Muscle of arm (tissue), 12 donors: ENCODE measurements around the gene MYO1G. TPM values are rescaled to one million over a fixed set of nuclear protein-coding genes. Genes with fewer than 3 reads are reported as not detected.
A peak's percentile ranks its signal among the peaks of the same experiment; 100 is the strongest.

ENCODE experiments used
- DNase-seq: peaks from one replicate; pipeline ENCODE4 v3.0.0-alpha.2; 2013
- polyA plus RNA-seq, 12 donors: library from polyadenylated mRNA; unstranded; fragments of 120-200 nt; gene quantifications; one replicate each; pipeline ENCODE4 v1.2.1, GENCODE V29; 2013; ENCODE audit not compliant: insufficient read length in 12 of 12

MYO1G gene
- polyA plus RNA-seq, 12 donors = 0.35 to 5.5 (median 0.59) TPM; not detected in 2

DNA sequence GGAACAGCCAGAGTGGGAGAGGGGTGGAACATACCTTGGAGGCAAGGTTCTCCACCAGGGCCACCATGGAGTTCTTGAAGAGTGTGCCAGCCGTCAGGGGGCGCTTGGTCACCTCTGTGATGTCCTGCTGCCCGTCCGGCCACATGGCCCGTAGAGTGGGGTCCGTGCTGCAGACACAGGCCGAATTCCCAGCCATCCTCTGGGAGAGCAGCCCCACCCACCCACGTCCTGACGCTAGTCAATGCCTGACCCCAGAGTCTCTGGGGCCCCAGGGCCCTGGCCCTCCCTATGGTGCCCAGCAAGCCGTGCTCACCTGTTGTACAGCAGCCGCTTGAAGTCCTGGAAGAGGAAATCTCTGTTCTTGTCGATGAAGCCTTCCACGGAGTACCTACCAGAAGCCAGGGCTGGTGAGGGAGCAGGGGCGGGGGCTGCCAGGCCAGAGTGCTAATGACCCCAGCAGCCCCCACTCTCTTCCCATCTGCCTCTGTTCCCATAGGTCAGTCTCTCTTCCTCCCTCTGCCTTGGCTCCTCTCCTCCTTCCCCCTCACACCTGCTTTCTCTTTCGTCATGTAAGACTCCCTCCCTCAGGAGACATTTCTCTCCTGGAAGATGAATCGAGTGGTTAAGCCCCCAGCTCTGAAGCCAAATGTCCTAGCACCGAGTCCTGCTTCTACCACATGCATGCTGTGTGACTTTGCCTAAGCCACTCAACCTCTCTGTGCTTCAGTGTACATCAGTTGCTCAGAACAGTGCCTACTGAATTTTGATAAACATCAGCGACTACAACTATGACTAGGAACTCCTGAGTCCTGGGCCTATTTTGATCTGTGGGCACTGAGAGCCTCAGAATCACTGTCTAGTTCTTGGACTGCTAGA, 11.0 kb downstream of the MYO1G start:
- no peak for DNase-seq

DNA sequence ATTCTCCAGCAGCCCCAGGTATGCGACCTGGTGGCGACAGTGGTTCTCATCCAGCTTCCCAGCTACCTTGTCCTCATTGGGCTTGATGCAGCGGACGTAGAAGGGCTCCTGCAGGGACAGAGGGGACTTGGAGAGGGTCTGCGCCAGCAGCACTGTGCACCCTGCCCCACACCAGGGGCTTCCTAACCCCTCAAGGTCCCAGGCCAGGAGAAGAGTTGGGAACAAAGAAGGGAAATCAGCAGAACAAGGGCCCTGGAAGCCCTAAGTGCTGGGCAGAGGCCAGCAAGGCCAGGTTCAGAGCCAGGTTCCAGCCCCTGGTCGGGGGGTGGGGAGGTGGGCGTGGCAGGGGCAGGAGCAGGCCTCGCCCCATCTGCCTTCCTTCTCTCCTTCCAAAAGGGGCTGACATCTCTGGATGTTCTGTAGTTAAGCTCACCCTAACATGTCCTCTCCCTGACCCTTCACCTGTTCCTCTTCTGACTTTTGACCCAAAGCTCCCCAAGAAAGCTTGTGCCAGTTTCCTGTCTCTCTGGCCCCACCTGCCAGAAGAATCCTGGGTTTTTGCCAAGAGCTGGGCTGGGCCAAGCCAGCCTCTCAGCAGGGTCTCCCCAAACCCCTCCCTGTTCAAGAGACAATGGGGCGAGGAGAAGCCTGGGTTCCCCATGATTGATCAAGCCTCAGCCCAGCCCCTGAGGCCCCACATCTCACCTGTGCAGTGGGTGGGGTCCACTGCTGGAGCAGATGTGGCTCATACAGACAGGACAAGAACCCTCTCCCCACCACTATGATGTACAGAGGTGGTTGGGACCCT, 11.9 kb downstream of the MYO1G start:
- no peak for DNase-seq

DNA sequence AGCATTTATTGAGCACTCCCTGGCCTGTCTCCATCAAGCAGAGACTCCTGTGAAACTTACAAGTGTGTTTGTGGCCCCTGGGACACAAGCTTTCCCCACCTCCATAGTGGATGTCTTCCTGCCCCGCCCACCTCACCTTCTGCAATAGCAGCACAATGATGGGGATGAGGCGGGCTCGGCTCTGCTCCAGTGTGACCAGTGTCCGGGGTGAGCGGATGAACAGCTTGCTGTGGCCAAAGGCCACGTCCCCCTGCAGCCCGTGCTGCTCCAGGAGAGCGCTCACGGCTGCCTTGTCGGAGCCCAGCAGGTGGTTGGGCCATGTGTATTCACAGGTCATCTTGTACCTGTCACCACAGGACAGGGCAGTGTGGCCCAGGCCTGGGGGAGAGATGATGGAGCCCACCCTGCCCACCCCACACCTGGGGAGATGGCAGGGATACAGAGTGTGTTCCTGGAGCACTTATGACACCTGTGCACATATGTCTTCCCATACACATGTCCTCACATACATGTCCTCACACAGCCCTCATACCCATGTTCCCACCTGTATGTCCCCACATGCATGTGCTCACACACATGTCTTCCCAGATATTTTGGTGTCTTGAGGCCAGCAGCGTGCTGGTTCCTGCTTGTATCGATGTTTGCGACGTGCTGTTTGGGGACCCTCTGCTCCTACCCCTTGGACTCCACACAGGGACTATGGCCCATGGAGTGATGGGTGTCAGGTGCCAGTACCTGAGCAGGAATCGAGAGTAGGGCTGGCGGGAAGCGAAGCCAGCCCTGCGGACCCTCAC, 12.7 kb downstream of the MYO1G start:
- DNase-seq = no peak

DNA sequence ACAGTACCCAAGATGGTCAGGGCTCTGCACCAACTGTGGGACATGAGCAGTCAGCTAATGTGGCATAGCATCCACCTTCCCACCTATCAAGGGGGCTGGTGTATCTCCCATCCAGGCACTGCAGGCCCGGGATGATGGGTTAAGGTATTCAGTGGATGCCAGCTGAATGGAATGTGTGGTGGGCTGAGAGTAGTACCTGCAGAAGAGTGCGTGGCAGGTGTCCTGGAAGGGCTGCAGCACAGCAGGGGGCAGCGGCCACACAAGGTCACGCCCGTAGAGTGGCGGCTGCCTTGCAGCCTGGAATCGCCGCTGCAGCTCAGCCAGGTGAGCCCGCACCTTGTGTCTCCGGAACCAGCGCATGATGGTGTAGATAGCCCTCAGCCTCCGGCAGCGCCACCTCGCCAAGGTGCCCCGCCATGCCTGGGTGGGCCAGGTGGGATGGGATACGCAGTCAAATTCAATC, 13.3 kb downstream of the MYO1G start:
- no peak for DNase-seq

DNA sequence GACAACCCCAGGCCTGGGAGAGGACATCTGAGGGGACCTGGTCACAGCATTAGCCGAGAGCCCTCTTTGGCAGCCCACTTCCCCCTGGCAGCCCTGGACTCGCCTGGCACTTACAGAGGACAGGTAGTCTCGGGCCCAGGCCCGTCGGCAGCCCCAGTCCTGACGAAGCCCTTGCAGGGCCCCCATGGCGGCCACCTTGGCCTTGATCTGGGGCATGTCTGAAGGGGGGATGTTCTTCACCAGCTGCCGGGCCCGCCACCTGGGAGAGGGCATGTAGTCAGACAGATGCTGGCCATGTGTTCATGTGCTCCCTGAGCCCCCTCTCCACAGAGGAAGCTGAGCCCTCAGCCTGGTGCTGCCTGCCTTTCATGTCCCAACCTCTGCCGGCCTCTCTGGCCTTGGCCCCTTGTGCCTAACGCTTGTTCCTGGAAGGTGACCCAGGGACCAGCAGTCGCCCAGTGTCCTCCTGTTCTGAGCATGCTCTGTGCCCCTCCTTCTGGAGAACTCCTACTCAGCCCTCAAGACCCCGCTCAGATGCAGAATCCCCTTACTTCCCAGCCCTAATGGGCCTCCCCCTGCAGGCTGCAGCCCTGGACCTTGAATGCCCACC, 13.9 kb downstream of the MYO1G start:
- DNase-seq = no peak

DNA sequence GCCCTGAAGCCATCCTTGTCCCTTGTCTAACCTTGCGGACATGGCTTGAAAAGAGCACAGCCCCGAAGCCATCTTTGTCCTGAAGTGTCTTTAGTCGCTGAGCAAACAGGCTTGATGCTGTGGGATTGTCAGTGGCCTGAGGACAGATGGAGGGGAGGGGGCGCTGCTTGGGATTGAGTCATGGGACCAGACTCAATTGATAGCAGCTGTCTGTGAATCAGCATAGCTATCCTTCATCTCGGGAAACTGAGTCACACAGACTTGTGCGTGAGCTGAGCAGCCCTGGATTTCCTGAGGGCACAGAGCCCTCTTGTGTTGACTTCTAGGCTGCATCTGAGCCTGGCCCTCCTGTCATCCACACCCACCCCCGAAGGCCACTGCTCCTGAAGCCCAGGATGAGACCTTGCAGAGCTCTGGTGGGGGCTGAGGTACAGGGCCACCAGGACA, 14.4 kb downstream of the MYO1G start:
- no peak for DNase-seq

DNA sequence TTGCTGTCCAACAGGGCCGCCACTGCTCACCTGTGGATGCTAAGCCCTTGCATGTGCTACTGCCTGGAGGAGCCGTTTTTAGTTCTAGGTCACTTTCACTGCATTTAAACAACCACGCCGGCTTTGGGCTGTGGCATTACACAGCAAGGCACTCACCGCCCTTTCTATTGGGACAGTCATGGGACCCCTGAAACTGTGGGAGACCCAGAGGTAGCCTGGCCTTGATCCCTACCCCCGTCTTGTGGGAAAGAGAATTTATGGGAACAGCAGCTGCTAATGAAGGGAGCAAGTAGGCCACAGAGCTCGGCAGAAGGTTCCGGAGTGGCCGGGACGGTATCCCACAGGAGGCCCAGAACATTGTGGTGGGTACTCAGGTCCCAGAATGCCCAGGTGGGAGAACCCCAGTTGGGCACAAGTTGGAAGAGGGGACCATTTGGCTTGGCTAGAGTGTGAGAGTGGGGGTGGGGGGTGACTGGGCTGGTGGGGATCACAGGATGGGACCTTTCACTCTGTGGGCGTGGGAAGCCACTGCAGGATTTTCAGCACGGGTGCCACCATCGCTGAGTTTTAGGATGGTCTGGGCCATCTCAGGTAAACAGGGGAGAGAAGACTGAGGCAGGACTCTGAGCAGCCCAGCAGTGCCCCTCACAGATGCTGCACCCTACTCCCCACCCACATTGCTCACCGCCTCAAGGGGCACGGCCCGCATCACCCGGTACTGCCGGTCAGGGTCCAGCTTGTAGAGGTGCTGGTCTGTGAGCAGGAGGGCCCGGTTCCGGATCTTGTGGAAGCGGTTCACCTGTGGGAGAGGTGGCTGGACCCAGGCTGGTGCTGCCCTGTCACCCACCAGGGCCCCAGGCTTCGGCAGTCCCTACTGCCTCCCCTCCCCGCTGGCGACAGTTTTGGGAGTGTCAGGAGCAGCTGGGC, 15.2 kb downstream of the MYO1G start:
- DNase-seq = no peak

DNA sequence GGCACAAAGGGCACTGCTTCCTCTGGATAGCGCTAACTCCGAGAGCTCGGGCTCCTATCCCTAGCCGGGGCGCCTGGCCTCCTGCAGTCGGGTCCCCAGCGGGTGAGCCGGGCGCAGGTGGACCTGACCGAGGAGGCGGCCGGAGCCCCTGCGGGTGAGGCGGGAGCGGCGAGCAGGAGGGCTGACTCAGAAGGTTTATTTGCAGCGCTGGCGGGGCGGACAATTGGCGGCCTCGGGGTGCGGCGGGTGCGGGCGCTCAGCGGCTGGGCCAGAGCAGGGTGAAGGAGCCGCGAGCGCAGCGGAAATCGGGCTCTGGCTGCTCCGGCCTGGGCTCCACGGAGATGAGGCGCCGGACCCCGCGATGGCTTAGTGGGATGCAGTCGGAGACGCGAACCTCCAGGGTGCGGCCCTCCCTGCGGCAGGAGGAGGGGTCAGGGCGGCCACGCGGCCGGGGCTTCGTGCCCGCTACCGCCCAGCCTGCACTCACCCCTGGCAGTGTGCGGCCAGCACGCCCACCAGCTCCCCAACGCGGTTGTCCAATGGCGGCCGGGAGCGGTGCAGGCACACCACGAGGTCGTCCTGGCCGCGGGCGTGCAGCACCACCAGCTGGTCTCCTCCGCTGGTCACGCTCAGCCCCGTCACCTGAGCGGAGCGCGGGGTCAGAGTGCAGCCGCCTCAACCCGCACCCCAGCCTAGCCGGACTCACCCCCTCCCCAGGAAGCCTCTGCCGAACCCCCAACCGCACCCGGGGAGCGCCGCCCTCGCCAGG, 16.1 kb downstream of the MYO1G start:
- DNase-seq = peak; percentile 31

DNA sequence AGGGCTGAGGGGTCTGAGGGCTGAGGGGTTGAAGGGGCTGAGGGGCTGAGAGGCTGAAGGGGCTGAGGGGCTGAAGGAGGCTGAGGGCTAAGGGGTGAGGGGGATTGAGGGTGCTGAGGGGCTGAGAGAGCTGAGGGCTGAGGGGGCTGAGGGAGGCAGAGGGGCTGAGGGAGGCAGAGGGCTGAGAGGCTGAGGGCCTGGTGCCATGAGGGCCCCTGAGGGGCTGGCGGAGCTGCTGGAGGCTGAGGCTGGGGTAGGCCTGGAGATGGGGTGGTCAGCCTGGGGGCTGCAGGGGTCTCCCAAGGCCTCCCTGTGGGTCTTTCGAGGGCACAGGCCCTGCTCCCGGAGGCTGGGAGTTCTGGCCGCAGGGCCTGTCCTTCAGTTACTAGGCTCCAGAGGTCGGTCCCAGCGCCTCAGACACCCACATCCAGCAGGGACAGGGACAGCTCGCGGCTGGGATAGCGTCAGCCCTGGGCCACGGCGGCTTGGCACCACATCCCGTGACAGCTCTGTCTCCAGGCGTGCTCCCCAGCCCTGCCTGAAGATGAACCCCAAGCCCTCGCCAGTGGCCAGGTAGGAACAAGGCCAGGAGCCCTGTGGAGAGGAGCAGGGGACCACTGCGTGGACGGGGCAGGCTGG, 16.9 kb downstream of the MYO1G start:
- no peak for DNase-seq

DNA sequence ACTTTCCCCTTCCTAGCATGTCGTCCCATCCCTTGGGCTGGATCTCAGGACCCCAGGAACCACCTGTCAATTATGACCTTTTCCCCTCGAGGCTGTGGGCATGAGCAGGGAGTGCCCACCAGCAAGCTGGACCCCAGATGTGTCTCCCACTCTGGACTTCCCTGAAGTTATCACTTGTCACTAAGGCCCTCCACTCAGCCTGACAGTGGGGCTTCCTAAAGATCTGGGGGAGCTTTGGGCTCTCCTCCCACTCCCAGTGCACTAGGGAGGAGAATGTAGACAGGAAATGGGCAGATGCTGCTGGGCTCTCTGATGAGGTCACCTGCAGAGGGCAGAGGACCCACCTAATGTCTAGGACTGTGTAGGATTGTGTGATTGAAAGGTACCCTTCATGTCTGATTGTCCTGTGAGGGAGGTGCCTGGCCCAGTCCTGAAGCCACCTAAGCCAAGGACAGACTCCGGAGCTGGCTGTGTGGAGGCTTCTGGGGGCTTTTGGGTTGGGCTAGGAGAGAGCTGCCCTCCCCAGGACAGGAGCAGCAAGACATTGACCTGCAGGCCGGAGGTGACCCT, 18.7 kb downstream of the MYO1G start:
- no peak for DNase-seq

DNA sequence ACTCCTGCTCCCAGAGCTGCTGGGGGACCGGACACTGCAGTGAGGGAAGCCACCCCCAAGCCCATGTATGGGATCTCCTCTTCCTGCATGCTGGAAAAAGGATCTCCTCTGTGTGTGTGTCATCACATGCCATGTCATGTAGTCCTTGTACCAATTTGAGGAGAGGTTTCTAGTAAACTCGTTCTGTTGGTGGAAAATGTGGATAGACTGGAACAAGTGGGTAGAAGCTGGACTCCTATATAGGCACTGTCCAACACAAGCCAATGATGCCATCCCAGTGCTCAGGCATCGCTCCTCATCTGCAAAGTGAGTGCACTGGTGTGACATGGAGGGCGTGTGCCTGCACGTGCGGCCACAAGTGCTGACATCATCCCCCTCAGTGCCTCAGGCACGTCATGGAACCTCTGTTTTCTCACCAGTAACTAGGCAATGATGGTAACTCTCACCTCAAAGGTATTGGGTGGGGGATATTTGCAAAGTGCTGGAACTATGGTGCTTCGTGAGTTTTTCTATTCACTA, 19.3 kb downstream of the MYO1G start:
- DNase-seq = no peak

DNA sequence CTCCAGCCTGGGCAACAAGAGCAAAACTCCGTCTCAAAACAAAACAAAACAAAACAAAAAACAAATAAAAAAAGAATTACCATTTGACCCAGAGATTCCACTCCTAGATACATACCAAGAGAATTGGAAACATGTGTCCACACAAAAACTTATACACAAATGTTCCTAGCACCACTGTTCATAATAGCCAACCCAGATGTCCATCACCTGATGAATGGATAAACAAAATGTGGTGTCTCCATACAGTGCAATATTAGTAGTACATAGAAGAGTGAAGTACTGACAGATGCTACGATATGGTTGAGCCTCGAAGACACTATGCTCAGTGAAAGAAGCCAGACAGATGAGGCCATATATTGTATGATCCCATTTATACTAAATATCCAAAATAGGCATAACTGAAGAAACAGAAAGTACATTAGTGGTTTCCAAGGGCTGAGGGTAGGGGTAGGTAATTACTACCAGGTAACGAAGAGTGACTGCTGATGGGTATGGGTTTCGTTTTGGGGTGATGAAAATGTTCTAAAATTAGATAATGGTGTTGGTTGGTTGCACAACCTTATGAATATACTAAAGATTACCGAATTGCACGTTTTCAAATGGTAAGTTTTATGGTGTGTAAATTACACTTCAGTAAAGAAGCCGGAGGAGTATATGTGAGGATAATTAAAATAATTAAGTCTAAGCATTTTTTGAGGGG, 20.0 kb downstream of the MYO1G start:
- no peak for DNase-seq

DNA sequence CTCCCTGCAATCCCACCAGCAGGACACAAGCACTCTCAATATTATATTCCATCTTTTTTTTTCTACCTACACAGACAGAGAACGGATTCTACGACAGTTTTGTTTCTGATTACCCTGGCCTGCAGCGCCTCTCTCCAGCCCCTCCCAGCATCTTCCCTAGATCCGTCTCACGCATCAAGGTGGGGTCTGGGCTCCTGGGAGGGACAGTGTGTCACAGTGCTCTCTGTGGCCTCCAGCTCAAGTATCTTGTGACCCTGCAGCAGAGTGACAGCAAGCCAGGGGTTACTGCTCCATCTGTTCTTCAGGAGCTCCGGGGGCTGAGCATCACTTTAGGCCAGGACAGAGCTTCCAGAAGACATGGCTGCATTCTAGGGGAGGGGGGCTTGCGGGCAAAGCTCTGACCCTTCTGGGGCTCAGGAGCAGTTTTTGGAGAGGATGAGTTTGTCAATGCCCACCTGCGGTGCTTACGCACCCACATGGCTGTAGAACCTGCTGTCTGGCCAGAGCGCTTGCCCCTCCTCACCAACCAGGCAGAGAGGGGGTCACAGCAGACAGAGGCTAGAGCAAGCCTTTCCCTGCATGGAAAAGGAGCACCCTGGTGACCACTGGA, 22.6 kb downstream of the MYO1G start:
- DNase-seq = no peak

DNA sequence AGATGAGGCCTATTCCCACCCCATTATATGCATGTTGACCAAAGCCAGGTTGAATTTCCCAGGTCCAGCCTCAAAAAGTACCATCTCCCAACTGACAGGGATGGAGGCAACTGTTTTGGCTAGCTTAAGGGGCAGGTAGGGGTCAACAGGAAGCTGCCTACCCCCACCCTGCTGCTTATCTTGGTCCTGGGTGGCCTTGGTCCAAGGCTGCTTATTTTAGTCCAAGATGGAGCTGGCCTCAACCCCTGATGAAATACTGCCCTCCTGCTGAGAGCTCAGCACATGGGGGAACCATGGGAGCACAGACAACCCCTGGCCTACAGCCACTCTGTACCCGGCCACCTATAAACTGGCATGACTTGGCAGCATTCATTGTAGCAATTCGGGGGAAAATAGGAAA, 23.1 kb downstream of the MYO1G start:
- DNase-seq = no peak

DNA sequence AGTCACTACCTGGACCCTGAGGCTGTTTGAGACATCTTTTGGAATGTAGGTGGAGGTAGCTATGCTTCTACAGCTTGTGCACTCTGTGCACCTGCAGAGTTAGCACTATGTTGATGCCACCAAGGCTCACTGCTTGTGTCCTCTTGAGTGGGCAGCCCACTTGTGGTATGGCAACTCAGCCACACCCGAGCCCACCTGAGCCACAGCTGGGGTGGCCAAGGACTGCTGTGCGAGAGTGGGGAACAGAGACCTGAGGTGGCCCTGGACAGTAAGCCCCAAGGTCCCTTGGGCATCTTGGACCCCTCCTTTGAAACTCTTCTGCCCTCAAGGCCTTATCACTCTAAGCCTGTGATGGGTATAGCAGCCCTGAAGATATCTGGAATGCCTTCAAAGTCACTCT, 25.7 kb downstream of the MYO1G start:
- DNase-seq = no peak

DNA sequence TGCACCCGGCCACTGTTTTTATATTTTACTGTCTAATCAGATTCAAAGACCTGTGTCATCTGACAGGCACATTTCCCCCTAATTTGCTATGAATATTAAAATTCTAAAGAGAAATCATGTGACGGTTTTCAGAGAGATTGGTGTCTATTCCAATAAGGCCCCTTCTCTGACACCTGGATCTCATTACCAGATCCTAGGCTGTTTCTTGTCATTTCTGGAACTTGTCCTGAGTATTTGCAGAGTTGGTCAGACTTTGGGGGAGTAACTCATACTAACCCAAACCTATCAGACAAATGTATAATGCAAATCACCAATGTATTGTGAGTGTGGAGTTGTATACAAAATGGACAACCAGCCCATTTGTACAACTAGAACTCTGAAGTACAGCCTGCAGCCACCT, 29.5 kb downstream of the MYO1G start:
- no peak for DNase-seq

DNA sequence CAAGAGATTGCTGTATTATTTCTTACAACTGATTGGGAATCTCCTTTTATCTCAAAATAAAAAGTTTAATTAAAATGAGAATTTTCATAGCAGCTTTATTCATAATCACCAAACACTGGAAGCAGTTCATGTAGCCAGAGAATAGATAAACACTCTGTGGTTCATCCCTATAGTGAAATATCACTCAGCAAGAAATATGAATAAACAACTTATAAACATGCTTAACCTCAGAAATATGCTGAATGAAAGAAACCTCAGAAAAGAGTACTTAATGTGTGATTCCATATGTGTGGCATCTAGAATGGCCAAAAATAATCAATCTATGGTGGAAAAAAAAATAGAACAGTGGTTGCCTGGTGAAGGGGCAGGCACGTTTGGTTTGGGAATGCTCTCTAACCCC, 33.3 kb downstream of the MYO1G start:
- no peak for DNase-seq
